Testis (tissue), 2 donors: ENCODE measurements around the gene C6orf89.

ENCODE experiments used
- POLR2A ChIP-seq: fragments of 450-650 bp; IDR thresholded peaks from one replicate; pipeline ENCODE4 v1.6.1; 2017; ENCODE audit warnings: antibody characterized with exemption, mild to moderate bottlenecking, moderate library complexity
- TF ChIP-seq, protein P1 (sequence below), 3 experiments: fragments of 450-650 bp in 2 of 3; fragments of 200-600 bp in 1 of 3; sonication (generic) in 1 of 3; IDR thresholded peaks; one replicate each; pipeline ENCODE4 v1.5.1; 2016 to 2019; ENCODE audit warnings: antibody characterized with exemption in 3 of 3, mild to moderate bottlenecking in 2 of 3, moderate library complexity in 1 of 3

GRCh38 chr6:36862848-36863382, 22.8 kb upstream of the C6orf89 start:
- TF ChIP-seq, protein P1, sequence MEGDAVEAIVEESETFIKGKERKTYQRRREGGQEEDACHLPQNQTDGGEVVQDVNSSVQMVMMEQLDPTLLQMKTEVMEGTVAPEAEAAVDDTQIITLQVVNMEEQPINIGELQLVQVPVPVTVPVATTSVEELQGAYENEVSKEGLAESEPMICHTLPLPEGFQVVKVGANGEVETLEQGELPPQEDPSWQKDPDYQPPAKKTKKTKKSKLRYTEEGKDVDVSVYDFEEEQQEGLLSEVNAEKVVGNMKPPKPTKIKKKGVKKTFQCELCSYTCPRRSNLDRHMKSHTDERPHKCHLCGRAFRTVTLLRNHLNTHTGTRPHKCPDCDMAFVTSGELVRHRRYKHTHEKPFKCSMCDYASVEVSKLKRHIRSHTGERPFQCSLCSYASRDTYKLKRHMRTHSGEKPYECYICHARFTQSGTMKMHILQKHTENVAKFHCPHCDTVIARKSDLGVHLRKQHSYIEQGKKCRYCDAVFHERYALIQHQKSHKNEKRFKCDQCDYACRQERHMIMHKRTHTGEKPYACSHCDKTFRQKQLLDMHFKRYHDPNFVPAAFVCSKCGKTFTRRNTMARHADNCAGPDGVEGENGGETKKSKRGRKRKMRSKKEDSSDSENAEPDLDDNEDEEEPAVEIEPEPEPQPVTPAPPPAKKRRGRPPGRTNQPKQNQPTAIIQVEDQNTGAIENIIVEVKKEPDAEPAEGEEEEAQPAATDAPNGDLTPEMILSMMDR (IDR thresholded peaks at IDR 0.05), result no peak
- no peak for TF ChIP-seq POLR2A
